ENCODE results near the gene TNS1. TPM values are rescaled to one million over a fixed set of nuclear protein-coding genes. Genes with fewer than 3 reads are reported as not detected.
"Not testable (repeated sequence)": the region's sequence is repeated elsewhere in the genome, so short reads cannot be mapped to it uniquely, and the experiment has no call there.

Gene TNS1
- total RNA-seq, 2 donors from 2014 or later, result 436 to 508 TPM

GRCh38 chr2:218019411-218020060 lies 16.7 kb upstream of the TNS1 start:
- DNase-seq, result no peak
- no peak for ATAC-seq
- intact Hi-C loops (cut with DNase I), result no loop called here

DNA sequence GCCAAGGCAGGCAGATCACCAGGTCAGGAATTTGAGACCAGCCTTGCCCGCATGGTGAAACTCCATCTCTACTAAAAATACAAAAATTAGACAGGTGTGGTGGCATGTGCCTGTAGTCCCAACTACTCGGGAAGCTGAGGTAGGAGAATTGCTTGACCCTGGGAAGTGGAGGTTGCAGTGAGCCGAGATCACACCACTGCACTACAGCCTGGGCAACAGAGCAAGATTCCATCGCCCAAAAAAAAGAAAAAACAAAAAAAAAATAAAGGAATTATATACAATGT lies 16.0 kb upstream of the TNS1 start:
- DNase-seq; ATAC-seq; intact Hi-C loops (cut with DNase I): not testable (repeated sequence)

DNA sequence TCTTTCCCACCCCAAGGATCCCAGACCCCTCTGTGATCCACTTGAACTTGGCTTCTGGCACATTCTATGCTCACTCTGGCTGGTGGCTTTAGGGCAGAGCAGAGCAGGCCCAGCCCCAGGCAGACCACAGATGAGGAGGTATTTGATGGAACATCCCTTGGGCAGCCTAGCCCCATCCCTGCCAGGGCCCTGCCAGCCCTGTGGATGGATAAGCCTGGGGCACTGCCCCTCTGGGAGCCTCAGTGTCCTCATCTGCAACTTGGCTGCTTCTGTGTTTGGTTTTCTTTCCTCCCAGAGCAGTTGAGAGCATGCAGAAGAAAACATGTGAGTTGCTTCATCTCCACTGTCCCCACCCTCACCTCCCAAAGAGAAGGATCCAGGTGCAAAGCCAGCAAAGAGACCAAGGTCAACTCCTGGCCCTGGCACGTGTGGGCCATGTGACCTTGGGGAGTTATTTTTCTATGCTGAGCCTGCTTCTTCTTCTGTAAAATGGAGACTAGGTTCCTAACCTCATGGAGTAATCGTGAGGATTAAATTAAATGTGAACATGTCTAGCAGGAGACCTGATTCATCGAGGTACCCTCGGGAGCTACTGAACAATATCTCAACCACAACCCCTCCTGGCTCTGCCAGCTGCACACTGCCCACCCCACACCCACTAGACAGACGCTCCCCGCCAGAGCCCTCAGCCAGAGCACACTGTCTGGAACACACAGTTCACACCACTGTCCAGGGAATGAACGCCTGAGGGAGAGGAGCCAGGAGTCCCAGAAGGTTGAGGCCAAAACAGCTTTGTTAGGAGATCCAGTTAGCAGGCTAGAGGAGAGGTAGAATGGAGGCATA lies 14.6 kb upstream of the TNS1 start:
- intact Hi-C loops (cut with DNase I), result no loop called here
- DNase-seq (peak; percentile 68), ATAC-seq (peak; percentile 50 to 79)

DNA sequence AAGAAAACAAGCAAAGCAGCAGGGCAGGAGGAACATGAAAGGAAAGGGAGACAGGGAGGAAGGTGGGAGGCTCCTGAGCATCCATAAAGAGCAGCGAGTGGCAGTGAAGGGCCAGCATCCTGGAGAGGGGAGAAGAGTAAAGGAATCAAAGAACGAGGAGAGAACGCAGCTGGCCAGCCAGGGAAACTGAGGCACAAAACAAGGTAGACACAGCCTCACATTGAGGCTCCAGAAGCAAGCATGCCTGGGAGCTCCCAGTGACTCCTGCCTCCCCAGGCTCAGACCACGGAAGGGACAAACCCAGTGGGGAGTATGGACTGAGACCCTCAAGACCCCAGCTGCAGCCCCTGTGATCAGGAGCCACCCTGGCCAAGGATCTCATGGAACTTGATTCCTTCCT lies 14.0 kb upstream of the TNS1 start:
- no peak for DNase-seq
- no peak for ATAC-seq
- intact Hi-C loops (cut with DNase I), result no loop called here

GRCh38 chr2:218015586-218016521 lies 13.1 kb upstream of the TNS1 start:
- no peak for ATAC-seq
- no peak for DNase-seq
- intact Hi-C loops (cut with DNase I), result no loop called here

DNA sequence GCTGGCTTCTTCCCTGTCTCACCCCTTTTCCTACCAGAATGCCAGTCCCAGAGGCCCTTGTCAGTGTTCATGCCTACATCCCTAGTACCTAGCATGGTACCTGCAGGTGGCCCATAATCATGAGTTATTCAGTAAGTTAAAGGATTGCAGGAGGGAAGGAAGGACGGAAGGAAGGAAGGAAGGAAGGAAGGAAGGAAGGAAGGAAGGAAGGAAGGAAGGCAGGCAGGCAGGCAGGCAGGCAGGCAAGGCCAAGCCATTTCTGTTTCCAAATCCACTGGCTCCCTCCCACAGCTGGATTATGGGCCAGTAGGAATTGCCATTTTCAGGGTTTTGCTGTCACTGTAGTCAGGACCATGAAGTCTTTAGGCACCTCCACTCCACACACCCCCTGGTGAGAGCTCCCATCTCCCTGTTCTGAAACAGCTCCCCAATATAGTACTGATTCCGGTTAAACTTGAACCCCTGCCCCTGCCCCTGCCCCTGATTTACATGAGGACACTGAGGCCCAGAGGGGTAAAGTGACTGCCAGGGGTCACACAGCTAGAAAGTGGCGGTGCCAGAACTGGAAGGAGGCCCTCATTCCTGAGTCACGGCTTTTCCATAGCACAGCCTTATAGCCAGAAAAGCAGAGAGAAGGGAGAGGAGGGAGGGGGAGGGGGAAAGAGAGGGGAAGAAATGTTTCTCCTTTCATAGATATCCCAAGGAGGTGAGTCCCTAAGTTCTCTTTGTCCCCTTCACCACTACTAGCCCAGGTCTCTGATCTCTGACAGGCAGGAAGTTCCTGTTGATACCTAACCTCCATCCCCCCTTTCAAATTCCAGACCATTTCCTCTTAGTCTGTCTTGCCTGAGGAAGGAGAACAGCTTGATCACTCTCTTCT lies 12.2 kb upstream of the TNS1 start:
- intact Hi-C loops (cut with DNase I), result no loop called here
- DNase-seq (no peak), ATAC-seq (no peak)

DNA sequence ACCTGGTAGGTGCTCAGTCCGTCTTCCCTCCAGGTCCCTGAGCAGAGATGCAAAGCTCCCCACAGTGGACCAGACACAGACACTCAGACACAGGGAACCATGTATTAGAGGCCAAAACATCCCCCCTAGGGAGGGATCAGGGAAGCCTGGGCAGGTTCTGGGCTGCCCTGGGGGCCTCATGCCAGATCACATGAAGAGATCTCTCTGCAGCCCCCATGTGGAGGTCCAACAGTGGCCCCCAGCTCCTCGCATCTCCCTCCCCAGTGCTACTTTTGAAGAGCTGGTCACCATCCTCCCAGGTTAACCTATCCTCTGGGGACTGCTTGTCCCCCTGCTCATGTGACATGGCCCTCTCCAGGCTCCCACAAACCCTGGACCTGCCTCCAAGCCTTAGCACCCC lies 10.5 kb upstream of the TNS1 start:
- DNase-seq, result no peak
- intact Hi-C loops (cut with DNase I), result no loop called here
- ATAC-seq, result no peak

GRCh38 chr2:218012284-218012683 lies 9.5 kb upstream of the TNS1 start:
- intact Hi-C loops (cut with DNase I), result no loop called here
- ATAC-seq, result no peak
- DNase-seq, result no peak

GRCh38 chr2:218011653-218012040 lies 8.9 kb upstream of the TNS1 start:
- no peak for ATAC-seq
- intact Hi-C loops (cut with DNase I), result no loop called here
- DNase-seq, result no peak

DNA sequence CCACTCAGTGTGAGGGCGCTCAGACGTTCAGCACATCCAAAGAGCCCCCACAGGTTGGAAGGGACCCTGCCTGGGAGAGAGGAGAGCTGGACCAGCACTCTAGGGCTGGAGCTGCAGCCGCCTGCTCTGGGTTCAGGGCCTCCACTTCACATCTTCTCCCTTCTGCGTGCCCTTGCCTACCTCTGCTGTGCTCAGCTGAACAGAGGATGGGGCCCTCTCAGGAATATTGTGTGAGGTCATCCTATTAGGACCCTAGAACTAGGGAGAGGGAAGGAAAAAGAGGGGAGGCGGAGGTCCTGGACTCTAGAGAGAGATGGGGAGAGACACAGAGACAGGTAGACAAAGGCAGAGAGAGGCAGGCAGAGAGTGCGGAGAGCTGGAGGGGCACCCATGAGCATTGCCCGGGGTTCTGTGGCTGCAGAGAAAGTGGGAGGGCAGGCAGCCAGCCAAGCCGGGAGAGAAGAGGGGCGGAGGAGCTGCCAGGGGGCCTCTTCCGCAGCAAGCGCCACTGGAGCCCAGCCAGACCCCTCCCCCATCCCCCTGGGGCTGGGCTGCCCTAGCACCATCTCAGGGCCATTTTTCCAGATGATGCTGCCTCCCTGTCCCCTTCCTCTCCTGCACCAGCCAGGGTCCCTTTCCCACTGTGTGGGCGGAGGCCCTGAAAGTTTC lies 8.3 kb upstream of the TNS1 start:
- no peak for DNase-seq
- intact Hi-C loops (cut with DNase I), result no loop called here
- no peak for ATAC-seq

DNA sequence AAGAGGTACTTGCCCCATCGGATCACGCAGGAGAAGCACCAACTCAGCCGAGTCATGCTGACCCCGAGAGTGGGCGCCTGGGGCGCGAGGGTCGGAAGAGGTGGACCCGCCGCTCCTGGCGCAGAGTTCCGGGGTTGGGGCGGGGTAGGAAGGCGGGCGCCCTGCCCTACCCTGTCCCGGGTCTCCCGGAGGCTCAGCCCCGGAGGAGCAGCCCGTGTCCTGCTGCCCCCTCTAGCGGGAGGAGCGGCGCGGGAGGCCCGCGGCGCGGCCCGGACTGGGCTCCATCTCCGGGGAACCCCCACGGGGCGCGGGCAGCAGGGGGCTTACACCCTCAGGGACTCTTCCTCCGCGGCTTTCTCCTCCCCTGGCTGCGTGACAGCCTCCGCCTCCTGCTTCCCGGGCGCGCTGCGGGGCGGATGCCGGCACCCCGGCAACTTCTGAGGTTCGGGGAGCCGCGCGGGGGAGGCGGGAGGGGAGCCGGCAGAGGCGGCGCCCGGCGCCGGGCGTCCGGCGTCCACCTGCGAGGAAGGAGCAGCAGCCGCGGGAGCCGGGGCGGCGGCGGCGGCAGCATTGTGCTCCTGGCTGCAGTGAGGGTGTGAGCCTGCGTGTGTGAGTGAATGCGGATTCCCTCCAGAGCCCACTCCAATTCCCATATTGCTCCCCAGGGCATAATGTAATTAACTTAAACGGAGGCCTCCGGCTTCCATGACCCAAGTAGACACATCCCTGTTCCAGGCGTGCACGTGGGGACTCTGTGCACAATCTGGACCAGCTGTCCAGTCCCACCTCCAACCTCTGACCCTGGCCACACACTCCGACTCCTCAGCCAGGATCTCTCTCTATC lies 7.6 kb upstream of the TNS1 start:
- DNase-seq (peak; percentile 59), ATAC-seq (peak; percentile 75 to 86)
- intact Hi-C loops (cut with DNase I), result no loop called here

- DNase-seq (no peak), ATAC-seq (no peak)
- intact Hi-C loops (cut with DNase I), result no loop called here
Observed at GRCh38 chr2:218009765-218010139, 7.0 kb upstream of the TNS1 start.

DNA sequence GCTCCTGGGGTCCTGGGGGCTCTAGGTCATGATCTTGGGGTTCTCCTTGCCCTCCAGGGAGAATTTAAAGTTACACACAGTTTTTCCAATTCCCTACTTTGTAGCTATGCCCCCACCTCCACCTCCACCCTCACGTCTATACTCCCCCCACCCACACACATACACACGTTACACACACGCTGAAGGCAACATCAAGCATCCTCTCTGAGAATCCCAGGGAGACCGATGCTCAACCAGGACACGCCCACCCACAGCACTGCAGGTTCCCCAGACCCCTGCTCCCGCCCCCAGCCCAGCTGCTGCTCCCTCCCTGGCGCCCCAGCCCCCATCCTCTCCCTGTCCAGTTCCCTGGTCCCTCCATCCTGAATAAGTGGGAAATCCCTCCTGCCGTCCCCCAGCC lies 6.4 kb upstream of the TNS1 start:
- ATAC-seq (no peak), DNase-seq (no peak)
- intact Hi-C loops (cut with DNase I), result no loop called here

DNA sequence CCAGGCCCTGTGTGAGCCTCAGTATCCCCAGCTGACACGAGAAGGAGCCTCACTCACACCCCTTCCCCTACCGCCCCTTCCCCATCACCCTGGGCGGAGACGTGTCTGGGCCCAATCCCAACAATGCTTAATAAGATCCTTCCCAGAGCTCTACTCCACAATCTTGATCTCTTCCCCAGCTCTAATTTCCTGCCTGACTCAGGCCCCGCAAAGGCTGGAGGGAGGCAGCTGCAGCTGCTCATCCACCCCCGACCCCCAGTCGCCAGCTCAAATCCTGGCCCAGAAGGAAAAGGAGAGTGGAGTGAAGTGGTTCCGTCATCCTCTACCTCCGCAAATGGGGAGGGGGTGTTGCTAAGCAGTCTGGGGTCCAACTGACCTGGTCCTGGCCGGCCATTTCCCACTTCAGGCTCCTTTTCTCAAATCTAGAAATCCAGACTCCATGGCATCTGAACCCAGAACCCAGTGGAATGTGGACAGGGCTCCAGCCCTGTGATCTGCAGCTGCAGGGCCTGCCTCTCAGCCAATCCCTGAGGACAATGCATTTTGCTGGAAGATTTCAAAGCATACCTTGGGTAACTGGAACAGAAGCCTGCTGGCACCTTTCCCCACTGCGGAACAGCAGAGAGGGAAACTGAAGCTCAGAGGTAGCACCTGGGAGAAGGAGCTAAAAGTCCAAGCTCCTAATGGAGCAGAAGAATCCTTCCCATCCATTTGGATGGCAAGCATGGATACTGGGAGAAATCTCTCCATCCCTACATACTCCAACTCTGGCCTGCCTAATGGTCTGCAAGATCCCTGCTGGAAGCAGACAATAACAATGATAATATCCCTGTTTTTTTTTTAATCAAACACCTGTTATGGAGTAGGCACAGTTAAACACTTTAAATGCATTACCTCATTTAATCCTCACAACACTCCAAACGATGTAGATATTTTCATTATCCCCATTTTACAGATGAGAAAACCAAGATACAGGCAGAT lies 5.6 kb upstream of the TNS1 start:
- DNase-seq (no peak), ATAC-seq (no peak)
- intact Hi-C loops (cut with DNase I), result no loop called here

- ATAC-seq (no peak), DNase-seq (no peak)
Observed at GRCh38 chr2:218006741-218007140, 3.9 kb upstream of the TNS1 start.

GRCh38 chr2:218005486-218005885 lies 2.7 kb upstream of the TNS1 start:
- intact Hi-C loops (cut with DNase I), result no loop called here
- ATAC-seq (no peak), DNase-seq (no peak)

More at GRCh38 chr2:218006741-218007140, 3.9 kb upstream of the TNS1 start:
- intact Hi-C loops (cut with DNase I), result no loop called here

- no peak for DNase-seq
- intact Hi-C loops (cut with DNase I), result no loop called here
- no peak for ATAC-seq
Observed at GRCh38 chr2:218005028-218005427, 2.2 kb upstream of the TNS1 start.
